HCT116 (cell line): ENCODE data around the gene CTU2. TPM values are rescaled to one million over a fixed set of nuclear protein-coding genes. Genes with fewer than 3 reads are reported as not detected.

ENCODE experiments used
- ATAC-seq: fragments of 200-7000 bp; cut with Tn5 transposase; 2 replicates; pipeline ENCODE4 v1.9.1; 2020; ENCODE audit warnings: mild to moderate bottlenecking, moderate library complexity
- BruUV-seq: library from RNA; stranded (reverse); fragments of 400-500 nt; replicated peaks from 2 replicates; lab custom pipeline; 2021; lab: Mats Ljungman, UMichigan
- CTCF ChIA-PET: fragments of 300-600 bp; sonication (Branson Sonifier 250); formaldehyde crosslinking; loops from one replicate; lab custom pipeline; 2021; ENCODE audit warnings: antibody characterized with exemption; lab: Charles Lee
- POLR2A ChIA-PET: fragments of 300-600, 350-600 bp; sonication (Branson Sonifier 250); formaldehyde crosslinking; loops from one replicate; lab custom pipeline; 2021; ENCODE audit warnings: antibody characterized with exemption; lab: Charles Lee
- RAD21 ChIA-PET, 2 experiments: fragments of 300-600 bp; sonication (Branson Sonifier 250); formaldehyde crosslinking; loops; one replicate each; lab custom pipeline; 2023; ENCODE audit warnings: low total read pairs in 2 of 2; ENCODE audit not compliant: uncharacterized antibody in 2 of 2, unreplicated experiment in 2 of 2, low non-redundant PET in 1 of 2; lab: Charles Lee
- DNase-seq: peaks from one replicate; pipeline ENCODE4 v3.0.0-alpha.2; 2010; ENCODE audit warnings: low read depth, low spot score
- H2AFZ ChIP-seq: fragments of 200-600 bp; shearing (Covaris generic), sonication (generic); 2 replicates; pipeline ENCODE4 v1.6.1; 2017; ENCODE audit warnings: low read depth, mixed run types, mixed read lengths, antibody characterized with exemption, low read length; ENCODE audit not compliant: poor library complexity, severe bottlenecking
- H3K27ac ChIP-seq: 2 replicates; pipeline ENCODE4 v1.5.1; 2012; ENCODE audit warnings: low read depth, low read length
- H3K27me3 ChIP-seq: fragments of 200-600 bp; sonication (generic); 2 replicates; pipeline ENCODE4 v1.6.1; 2016; ENCODE audit warnings: mixed run types, low read length, mixed read lengths; ENCODE audit not compliant: insufficient read depth
- H3K36me3 ChIP-seq, 2 experiments: fragments of 200-500 bp in 1 of 2; fragments of 200-600 bp in 1 of 2; sonication (Bioruptor generic) in 1 of 2; sonication (generic) in 1 of 2; 2 replicates each; pipeline versions ENCODE4 v1.5.1 to v1.6.1; 2014 to 2016; ENCODE audit warnings: low read length in 2 of 2, inconsistent platforms in 1 of 2, mixed read lengths in 1 of 2, mixed run types in 1 of 2; ENCODE audit not compliant: insufficient read depth in 2 of 2, control insufficient read depth in 1 of 2
- H3K4me1 ChIP-seq, 2 experiments: fragments of 200-600 bp in 1 of 2; sonication (generic) in 1 of 2; 2 replicates each; pipeline versions ENCODE4 v1.5.1 to v1.6.1; 2012 to 2017; ENCODE audit warnings: low read length in 2 of 2, inconsistent platforms in 1 of 2, mild to moderate bottlenecking in 1 of 2, mixed read lengths in 1 of 2, mixed run types in 1 of 2, moderate library complexity in 1 of 2; ENCODE audit not compliant: insufficient read depth in 2 of 2, control insufficient read depth in 1 of 2
- H3K4me2 ChIP-seq: fragments of 200-600 bp; sonication (generic); 2 replicates; pipeline ENCODE4 v1.6.1; 2017; ENCODE audit warnings: mixed run types, low read length, mixed read lengths
- H3K4me3 ChIP-seq, 2 experiments: fragments of 200-600 bp in 1 of 2; sonication (generic) in 1 of 2; replicated peaks in 1 of 2; 2 replicates each; pipeline ENCODE4 v1.5.1; 2011 to 2016; ENCODE audit warnings: low read length in 2 of 2, control low read depth in 1 of 2, low read depth in 1 of 2, mild to moderate bottlenecking in 1 of 2, mixed read lengths in 1 of 2, mixed run types in 1 of 2
- H3K79me2 ChIP-seq: fragments of 200-600 bp; sonication (generic); 2 replicates; pipeline ENCODE4 v1.6.1; 2017; ENCODE audit warnings: mild to moderate bottlenecking, mixed run types, low read length, moderate library complexity, mixed read lengths; ENCODE audit not compliant: insufficient read depth
- H3K9ac ChIP-seq: fragments of 200-600 bp; sonication (generic); 2 replicates; pipeline ENCODE4 v1.6.1; 2016; ENCODE audit warnings: low read length, mixed read lengths
- H3K9me2 ChIP-seq: fragments of 200-600 bp; sonication (generic), shearing (Covaris generic); 2 replicates; pipeline ENCODE4 v1.6.1; 2017; ENCODE audit warnings: mixed run types, mild to moderate bottlenecking, moderate library complexity; ENCODE audit not compliant: insufficient read depth
- H3K9me3 ChIP-seq, 2 experiments: fragments of 200-500 bp in 1 of 2; fragments of 200-600 bp in 1 of 2; sonication (Bioruptor generic) in 1 of 2; sonication (generic) in 1 of 2; 2 replicates each; pipeline ENCODE4 v1.6.1; 2014 to 2017; ENCODE audit warnings: low read length in 2 of 2, mixed read lengths in 2 of 2, inconsistent platforms in 1 of 2, low read depth in 1 of 2, mild to moderate bottlenecking in 1 of 2, mixed run types in 1 of 2, moderate library complexity in 1 of 2; ENCODE audit not compliant: control insufficient read depth in 1 of 2, insufficient read depth in 1 of 2
- H4K20me1 ChIP-seq: fragments of 200-600 bp; sonication (generic), shearing (Covaris generic); 2 replicates; pipeline ENCODE4 v1.6.1; 2017; ENCODE audit warnings: mixed run types, mild to moderate bottlenecking, moderate library complexity; ENCODE audit not compliant: insufficient read depth
- POLR2A ChIP-seq: IDR thresholded peaks from 2 replicates; pipeline ENCODE4 v1.7.0; 2011; ENCODE audit warnings: borderline replicate concordance; ENCODE audit not compliant: insufficient read depth, insufficient read length; ENCODE audit errors: extremely low read depth
- SIN3A ChIP-seq: IDR thresholded peaks from 2 replicates; pipeline ENCODE4 v1.6.1; 2012; ENCODE audit warnings: low read depth
- ZFX ChIP-seq: fragments of 450-650 bp; IDR thresholded peaks from 2 replicates; pipeline ENCODE4 v1.6.1; 2017
- intact Hi-C: fragments of 100-400 bp; cut with micrococcal nuclease; formaldehyde crosslinking; loops from 2 replicates; pipeline ENCODE4 v1.10.0; 2022
- total RNA-seq: library from RNA; stranded (reverse); gene quantifications from one replicate; pipeline ENCODE4 v1.2.1, GENCODE V29; 2021; ENCODE audit not compliant: unreplicated experiment
- TF ChIP-seq, protein P1 (sequence below), 3 experiments: fragments of 200-600 bp in 1 of 3; sonication (generic) in 1 of 3; IDR thresholded peaks in 2 of 3; conservative IDR thresholded peaks in 1 of 3; 2 replicates each; pipeline ENCODE4 v1.5.1; 2012 to 2017; ENCODE audit warnings: low read depth in 2 of 3, low read length in 2 of 3, antibody characterized with exemption in 1 of 3, borderline replicate concordance in 1 of 3, control low read depth in 1 of 3, mild to moderate bottlenecking in 1 of 3, mixed read lengths in 1 of 3, mixed run types in 1 of 3, moderate library complexity in 1 of 3; ENCODE audit not compliant: insufficient read depth in 1 of 3
- TF ChIP-seq, protein P2 (sequence below): IDR thresholded peaks from 2 replicates; pipeline ENCODE4 v1.6.1; 2011; ENCODE audit warnings: mild to moderate bottlenecking, low read length, moderate library complexity; ENCODE audit not compliant: insufficient replicate concordance; ENCODE audit errors: extremely low read depth
- TF ChIP-seq, protein P3 (sequence below): IDR thresholded peaks from 2 replicates; pipeline ENCODE4 v1.6.1; 2012; ENCODE audit warnings: low read depth
- TF ChIP-seq, protein P4 (sequence below): IDR thresholded peaks from 2 replicates; pipeline ENCODE4 v1.6.1; 2012

The CTU2 gene
- total RNA-seq, 1 experiment from 2014 or later, result 71.3 TPM

DNA sequence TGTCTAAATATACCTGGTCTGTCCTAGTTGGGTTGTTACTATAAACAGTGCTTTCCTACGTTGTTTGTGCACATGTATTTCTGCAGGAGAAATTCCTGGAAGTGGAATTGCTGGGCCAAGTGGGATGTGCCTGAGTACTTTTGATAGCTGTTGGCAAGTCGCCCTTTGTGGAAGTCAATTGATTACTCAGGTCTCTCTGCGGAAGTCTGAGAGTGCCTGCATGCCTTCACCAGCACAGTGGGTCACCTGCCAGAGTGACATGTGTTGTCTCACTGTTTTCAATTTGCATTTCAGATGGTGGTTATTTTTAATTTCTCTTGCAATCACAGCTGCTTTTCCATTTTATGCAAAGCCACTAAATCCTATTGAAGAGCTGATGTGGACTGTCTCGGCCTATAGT, 41.2 kb upstream of the CTU2 start:
- H3K36me3 ChIP-seq, result no peaks in the 10 kb centered on the region
- TF ChIP-seq, protein P1, sequence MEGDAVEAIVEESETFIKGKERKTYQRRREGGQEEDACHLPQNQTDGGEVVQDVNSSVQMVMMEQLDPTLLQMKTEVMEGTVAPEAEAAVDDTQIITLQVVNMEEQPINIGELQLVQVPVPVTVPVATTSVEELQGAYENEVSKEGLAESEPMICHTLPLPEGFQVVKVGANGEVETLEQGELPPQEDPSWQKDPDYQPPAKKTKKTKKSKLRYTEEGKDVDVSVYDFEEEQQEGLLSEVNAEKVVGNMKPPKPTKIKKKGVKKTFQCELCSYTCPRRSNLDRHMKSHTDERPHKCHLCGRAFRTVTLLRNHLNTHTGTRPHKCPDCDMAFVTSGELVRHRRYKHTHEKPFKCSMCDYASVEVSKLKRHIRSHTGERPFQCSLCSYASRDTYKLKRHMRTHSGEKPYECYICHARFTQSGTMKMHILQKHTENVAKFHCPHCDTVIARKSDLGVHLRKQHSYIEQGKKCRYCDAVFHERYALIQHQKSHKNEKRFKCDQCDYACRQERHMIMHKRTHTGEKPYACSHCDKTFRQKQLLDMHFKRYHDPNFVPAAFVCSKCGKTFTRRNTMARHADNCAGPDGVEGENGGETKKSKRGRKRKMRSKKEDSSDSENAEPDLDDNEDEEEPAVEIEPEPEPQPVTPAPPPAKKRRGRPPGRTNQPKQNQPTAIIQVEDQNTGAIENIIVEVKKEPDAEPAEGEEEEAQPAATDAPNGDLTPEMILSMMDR (IDR thresholded peaks at IDR 0.05 in 2 of 3, conservative IDR thresholded peaks at IDR 0.05 in 1 of 3; ENCODE audit: borderline replicate concordance in 1 of 3, insufficient read depth in 1 of 3, low read depth in 2 of 3, low read length in 2 of 3), result no peak
- TF ChIP-seq, protein P2, sequence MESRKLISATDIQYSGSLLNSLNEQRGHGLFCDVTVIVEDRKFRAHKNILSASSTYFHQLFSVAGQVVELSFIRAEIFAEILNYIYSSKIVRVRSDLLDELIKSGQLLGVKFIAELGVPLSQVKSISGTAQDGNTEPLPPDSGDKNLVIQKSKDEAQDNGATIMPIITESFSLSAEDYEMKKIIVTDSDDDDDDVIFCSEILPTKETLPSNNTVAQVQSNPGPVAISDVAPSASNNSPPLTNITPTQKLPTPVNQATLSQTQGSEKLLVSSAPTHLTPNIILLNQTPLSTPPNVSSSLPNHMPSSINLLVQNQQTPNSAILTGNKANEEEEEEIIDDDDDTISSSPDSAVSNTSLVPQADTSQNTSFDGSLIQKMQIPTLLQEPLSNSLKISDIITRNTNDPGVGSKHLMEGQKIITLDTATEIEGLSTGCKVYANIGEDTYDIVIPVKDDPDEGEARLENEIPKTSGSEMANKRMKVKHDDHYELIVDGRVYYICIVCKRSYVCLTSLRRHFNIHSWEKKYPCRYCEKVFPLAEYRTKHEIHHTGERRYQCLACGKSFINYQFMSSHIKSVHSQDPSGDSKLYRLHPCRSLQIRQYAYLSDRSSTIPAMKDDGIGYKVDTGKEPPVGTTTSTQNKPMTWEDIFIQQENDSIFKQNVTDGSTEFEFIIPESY, result no peak
- TF ChIP-seq POLR2A (no peak), ZFX (no peak)
- no peaks in the 10 kb centered on the region for H4K20me1 ChIP-seq
- intact Hi-C loops, result no loop called here
- no peak overlapping the region for H3K4me3 ChIP-seq
- RAD21 ChIA-PET, result no interaction called here
- peaks cover 27% of the 10 kb centered on the region for H3K79me2 ChIP-seq
- no peak overlapping the region for H3K27ac ChIP-seq
- peaks cover 4 to 21% of the 10 kb centered on the region in 2 experiments; a peak in 3 of 4 replicates for H3K4me1 ChIP-seq
- no TSS peak for BruUV-seq
- no peak overlapping the region for H2AFZ ChIP-seq
- DNase-seq (no peak), ATAC-seq (no peak)
- CTCF ChIA-PET, result no interaction called here
- no peaks in the 10 kb centered on the region for H3K27me3 ChIP-seq
- POLR2A ChIA-PET, result no interaction called here
- no peak overlapping the region for H3K9ac ChIP-seq
- no peaks in the 10 kb centered on the region for H3K9me2 ChIP-seq
- no peak overlapping the region for H3K4me2 ChIP-seq
- no peaks in the 10 kb centered on the region for H3K9me3 ChIP-seq

- RAD21 ChIA-PET, result no interaction called here
- BruUV-seq, result no TSS peak
- TF ChIP-seq, protein P3, sequence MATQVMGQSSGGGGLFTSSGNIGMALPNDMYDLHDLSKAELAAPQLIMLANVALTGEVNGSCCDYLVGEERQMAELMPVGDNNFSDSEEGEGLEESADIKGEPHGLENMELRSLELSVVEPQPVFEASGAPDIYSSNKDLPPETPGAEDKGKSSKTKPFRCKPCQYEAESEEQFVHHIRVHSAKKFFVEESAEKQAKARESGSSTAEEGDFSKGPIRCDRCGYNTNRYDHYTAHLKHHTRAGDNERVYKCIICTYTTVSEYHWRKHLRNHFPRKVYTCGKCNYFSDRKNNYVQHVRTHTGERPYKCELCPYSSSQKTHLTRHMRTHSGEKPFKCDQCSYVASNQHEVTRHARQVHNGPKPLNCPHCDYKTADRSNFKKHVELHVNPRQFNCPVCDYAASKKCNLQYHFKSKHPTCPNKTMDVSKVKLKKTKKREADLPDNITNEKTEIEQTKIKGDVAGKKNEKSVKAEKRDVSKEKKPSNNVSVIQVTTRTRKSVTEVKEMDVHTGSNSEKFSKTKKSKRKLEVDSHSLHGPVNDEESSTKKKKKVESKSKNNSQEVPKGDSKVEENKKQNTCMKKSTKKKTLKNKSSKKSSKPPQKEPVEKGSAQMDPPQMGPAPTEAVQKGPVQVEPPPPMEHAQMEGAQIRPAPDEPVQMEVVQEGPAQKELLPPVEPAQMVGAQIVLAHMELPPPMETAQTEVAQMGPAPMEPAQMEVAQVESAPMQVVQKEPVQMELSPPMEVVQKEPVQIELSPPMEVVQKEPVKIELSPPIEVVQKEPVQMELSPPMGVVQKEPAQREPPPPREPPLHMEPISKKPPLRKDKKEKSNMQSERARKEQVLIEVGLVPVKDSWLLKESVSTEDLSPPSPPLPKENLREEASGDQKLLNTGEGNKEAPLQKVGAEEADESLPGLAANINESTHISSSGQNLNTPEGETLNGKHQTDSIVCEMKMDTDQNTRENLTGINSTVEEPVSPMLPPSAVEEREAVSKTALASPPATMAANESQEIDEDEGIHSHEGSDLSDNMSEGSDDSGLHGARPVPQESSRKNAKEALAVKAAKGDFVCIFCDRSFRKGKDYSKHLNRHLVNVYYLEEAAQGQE, result no peak
- no peak for TF ChIP-seq SIN3A
- TF ChIP-seq, protein P4, sequence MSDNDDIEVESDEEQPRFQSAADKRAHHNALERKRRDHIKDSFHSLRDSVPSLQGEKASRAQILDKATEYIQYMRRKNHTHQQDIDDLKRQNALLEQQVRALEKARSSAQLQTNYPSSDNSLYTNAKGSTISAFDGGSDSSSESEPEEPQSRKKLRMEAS, result no peak
- Histone ChIP-seq H3K9me2 (no peaks in the 10 kb centered on the region), H3K79me2 (peaks cover 25% of the 10 kb centered on the region), H3K36me3 (no peaks in the 10 kb centered on the region), H3K9me3 (no peaks in the 10 kb centered on the region), H2AFZ (no peak overlapping the region), H3K4me2 (no peak overlapping the region), H3K27ac (no peak overlapping the region), H3K27me3 (no peaks in the 10 kb centered on the region), H3K9ac (no peak overlapping the region), H3K4me3 (no peak overlapping the region), H3K4me1 (peaks cover 4 to 21% of the 10 kb centered on the region in 2 experiments; a peak in 3 of 4 replicates), H4K20me1 (no peaks in the 10 kb centered on the region)
- POLR2A ChIA-PET, result no interaction called here
- intact Hi-C loops, result no loop called here
- CTCF ChIA-PET, result no interaction called here
- DNase-seq (no peak), ATAC-seq (no peak)
Measured at GRCh38 chr16:88665570-88665969, 40.7 kb upstream of the CTU2 start.
